GM06990 (cell line): ENCODE results near the gene KIAA1217.

Experiments
- DNase-seq: peaks from one replicate; pipeline ENCODE4 v3.0.0-alpha.2; 2011; ENCODE audit not compliant: insufficient read length; ENCODE audit errors: extremely low read depth
- H3K27me3 ChIP-seq: replicated peaks from 2 replicates; pipeline ENCODE4 v1.6.0; 2011; ENCODE audit warnings: low read length; ENCODE audit not compliant: control insufficient read depth, insufficient read depth
- H3K36me3 ChIP-seq: 2 replicates; pipeline ENCODE4 v1.5.1; 2011; ENCODE audit warnings: low read length; ENCODE audit not compliant: control insufficient read depth, insufficient read depth
- H3K4me3 ChIP-seq: replicated peaks from 2 replicates; pipeline ENCODE4 v1.5.1; 2011; ENCODE audit warnings: low read depth, mild to moderate bottlenecking, control low read depth, low read length
- CTCF ChIP-seq: IDR thresholded peaks from 2 replicates; pipeline ENCODE4 v1.5.1; 2011; ENCODE audit warnings: low read length, control low read depth, mild to moderate bottlenecking, inconsistent platforms; ENCODE audit not compliant: insufficient read depth, poor library complexity, severe bottlenecking

Gene KIAA1217

GRCh38 chr10:24358022-24358421, 149.1 kb downstream of the KIAA1217 start:
- H3K36me3 ChIP-seq, result no peaks in the 10 kb centered on the region
- no peak for TF ChIP-seq CTCF
- DNase-seq, result no peak
- no peak overlapping the region for H3K4me3 ChIP-seq
- no peaks in the 10 kb centered on the region for H3K27me3 ChIP-seq

GRCh38 chr10:24360282-24361127, 151.6 kb downstream of the KIAA1217 start:
- peak; percentile 79 for TF ChIP-seq CTCF
- Histone ChIP-seq H3K27me3 (no peaks in the 10 kb centered on the region), H3K36me3 (no peaks in the 10 kb centered on the region), H3K4me3 (no peak overlapping the region)
- no peak for DNase-seq

GRCh38 chr10:24363070-24363469, 154.1 kb downstream of the KIAA1217 start:
- Histone ChIP-seq H3K4me3 (no peak overlapping the region), H3K36me3 (no peaks in the 10 kb centered on the region), H3K27me3 (no peaks in the 10 kb centered on the region)
- no peak for DNase-seq
- TF ChIP-seq CTCF, result no peak

GRCh38 chr10:24367688-24368087, 158.8 kb downstream of the KIAA1217 start:
- TF ChIP-seq CTCF, result no peak
- no peak for DNase-seq
- Histone ChIP-seq H3K27me3 (no peaks in the 10 kb centered on the region), H3K36me3 (no peaks in the 10 kb centered on the region), H3K4me3 (no peak overlapping the region)

GRCh38 chr10:24370877-24371276, 161.9 kb downstream of the KIAA1217 start:
- H3K27me3 ChIP-seq, result no peaks in the 10 kb centered on the region
- TF ChIP-seq CTCF, result no peak
- no peaks in the 10 kb centered on the region for H3K36me3 ChIP-seq
- no peak overlapping the region for H3K4me3 ChIP-seq
- no peak for DNase-seq

GRCh38 chr10:24371396-24371795, 162.5 kb downstream of the KIAA1217 start:
- TF ChIP-seq CTCF, result no peak
- H3K27me3 ChIP-seq, result no peaks in the 10 kb centered on the region
- no peak overlapping the region for H3K4me3 ChIP-seq
- no peak for DNase-seq
- H3K36me3 ChIP-seq, result no peaks in the 10 kb centered on the region
